NCI-H2029 treated with DMSO at 0.1 percent for 48 hours (cell line): ENCODE results near the gene CDK5RAP3.

Source experiments
- DNase-seq: peaks from one replicate; lab custom pipeline; 2025; lab: John Stamatoyannopoulos, UW

Gene CDK5RAP3

DNA sequence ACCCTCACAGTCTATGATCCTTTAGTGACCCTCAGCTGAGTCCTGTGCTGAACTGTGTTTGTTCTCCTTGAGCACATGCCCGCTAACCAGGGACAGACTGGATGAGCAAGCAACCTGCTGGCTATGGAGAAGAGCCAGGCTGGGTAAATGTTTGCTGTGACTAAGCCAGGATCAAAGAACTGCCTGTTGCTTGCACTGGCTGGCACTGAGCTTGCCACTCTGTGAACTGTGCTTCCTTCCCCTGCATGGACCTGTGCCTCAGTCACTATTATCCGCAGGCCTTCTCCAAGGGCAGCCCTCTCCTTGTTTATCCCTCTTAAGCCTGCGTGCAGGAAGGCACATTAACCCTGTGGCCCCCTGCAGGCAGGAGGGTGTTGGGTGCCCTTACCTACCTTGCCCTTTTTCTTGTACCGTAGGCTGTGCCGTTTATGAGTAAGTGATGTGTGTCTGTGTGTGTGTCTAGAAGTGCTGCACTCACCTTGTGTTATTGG lies 22.2 kb upstream of the CDK5RAP3 start:
- DNase-seq, result no peak

DNA sequence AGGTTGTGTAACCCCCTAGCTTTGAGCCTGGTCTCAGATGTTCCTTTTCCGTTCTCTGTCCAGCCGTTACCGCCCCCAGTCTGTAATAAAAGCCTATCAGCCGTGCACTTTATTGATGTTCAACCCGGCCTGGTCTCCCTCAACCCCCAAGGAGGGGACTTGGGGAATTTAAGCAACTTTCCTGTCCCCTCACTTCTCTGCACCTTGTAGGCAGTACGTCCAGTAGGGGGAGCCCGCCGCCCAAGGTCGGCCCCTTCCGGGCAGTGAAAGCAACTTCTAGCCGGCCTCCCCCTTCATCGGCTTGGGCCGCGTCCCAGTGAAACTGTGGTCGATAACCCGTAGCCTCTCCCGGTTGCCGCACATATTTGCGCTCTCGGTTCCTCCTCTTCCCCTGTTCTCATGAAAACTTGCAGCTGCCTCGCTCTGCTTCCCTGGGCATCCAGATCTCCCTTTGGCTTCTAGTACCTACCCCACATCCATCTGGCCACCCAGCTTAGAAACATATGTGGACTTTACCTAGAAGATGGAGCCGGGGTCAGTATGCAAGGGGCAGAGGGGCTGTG lies 21.6 kb upstream of the CDK5RAP3 start:
- DNase-seq, result peak; percentile 37

DNA sequence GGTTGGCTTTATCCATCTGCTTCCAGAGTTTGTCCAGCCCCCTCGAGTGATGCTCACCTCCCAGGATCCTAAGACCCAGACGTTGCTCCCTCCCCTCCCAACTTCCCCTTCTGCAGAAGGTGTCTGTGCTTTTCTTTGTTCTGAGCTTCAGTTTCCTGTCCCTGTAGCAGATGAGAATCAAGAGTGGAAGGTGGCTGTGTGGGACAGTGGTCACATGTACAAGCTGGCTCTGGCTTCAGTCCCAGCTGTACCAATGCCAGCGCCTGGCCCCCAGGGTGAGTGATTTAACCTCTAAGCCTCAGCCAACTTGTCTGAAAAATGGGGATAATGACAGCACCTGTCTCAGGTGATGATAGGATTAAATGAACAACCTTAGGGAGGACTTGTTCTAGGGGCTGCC lies 21.0 kb upstream of the CDK5RAP3 start:
- peak; percentile 10 for DNase-seq

DNA sequence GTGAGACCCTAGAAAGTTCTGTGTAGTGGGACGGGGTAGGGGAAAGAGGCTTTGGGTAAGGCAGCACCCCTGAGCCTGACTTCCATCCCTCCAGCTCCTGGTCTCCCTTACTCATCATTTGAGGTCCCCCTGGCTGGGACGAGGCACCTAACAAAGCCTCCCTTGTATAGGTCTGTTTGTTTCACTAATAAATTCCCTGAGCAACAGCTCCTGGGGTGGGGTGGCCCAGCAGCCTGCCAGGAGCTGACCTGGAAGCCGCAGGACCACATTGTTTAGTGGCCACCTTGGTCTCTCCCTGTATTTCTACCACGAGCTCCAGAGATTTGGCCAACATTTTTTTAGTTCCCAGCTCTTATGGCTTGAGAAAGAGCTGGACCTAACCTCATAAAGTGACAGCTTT lies 20.5 kb upstream of the CDK5RAP3 start:
- no peak for DNase-seq

DNA sequence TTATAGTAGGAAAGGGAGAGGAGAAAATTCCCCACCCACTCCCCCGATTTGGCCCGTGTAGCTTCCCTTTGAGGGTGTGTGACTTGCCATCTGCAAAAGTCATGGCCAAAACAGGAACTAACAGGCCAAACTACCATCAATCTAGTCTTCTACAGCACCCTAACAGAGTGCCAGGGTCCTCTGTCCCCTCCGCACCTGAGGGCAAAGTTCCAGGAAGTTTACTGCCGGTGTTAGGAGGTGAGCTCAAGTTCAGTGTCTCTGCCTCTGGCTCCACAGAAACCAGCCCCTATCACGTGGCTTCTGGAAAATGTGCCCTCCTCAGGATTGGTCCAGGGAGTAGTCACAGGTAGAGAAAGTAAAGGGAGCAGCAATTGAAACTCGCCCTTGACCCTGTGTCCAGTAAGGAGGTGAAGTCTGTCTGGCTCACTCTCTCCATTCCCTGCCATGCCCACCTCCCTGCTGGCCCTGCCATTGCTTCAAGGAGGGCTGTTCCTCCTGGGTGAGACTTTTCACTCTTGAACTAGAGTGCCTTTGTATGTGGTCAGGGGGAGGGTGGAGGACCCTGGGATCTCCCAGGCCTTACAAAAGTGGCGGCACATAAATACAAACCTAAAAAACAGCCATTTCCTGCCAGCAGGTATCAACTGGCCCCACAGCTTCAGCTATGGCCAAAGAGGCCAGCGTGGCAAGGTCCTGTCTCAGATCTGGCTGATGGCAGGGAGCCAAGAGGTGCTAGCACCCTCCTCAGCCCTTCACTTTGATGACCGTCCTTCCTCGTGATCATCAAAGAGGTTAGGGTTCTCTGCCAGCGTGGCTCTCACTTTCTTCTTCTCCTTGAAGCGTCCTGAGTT lies 18.5 kb upstream of the CDK5RAP3 start:
- DNase-seq, result no peak

DNA sequence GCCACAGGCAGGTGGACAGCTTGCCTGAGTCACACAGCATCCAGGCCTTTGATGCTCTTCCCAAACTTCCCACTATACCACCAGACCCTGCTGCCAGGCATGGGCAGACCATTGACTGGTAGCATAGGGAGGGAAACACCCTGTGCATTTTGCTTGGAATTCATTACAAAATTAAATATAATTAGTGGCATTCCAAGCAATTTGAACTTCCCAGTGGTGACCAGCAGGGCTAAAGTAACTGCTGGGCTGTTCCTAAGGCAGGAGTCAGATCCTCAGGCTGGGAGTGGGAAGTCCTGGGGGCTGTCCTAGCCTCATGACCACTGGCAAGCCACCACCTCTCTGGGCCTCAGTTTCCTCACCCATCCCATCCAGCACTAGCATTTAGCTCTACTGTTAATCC lies 17.0 kb upstream of the CDK5RAP3 start:
- no peak for DNase-seq

DNA sequence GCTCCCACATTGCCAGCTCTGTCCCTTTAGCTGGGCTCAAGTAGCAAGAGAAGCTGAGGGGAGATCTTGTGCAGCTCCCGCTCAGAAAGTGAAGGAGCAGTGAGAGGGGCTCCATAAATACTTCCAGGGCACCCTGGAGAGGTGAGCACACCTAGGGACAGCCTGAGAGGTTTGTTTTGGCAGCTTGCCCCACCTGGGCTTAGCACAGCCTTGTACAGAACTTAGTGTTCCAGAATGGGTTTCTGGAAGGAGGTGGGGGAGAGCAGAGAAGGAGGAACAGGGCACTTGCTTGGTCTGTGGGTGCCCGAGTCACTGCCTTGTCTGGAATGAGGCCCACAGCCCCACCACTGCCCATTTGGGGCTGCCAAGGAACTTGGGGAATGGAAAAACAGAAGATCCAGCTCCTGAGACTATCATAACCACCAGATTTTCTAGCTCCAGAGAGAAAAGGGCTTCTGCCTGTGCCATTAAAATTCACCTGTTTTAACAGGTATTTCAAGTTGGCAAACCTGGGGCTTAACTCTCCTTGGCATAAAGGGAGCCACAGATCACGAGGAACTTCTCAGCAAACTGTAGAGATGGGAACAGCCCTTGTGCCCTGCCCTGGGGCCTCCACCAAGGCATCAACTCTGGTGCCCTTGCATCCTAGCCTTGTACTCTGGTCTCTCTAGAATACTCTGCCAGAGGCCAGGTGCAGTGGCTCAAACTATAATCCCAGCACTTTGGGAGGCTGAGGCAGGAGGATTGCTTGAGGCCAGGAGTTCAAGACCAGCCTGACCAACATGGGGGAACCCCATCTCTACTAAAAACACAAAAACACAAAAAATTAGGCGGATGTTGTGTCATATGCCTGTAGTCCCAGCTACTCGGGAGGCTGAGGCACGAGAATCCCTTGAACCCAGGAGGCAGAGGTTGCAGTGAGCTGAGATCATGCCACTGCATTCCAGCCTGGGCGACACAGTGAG lies 15.1 kb upstream of the CDK5RAP3 start:
- DNase-seq, result peak; percentile 31

DNA sequence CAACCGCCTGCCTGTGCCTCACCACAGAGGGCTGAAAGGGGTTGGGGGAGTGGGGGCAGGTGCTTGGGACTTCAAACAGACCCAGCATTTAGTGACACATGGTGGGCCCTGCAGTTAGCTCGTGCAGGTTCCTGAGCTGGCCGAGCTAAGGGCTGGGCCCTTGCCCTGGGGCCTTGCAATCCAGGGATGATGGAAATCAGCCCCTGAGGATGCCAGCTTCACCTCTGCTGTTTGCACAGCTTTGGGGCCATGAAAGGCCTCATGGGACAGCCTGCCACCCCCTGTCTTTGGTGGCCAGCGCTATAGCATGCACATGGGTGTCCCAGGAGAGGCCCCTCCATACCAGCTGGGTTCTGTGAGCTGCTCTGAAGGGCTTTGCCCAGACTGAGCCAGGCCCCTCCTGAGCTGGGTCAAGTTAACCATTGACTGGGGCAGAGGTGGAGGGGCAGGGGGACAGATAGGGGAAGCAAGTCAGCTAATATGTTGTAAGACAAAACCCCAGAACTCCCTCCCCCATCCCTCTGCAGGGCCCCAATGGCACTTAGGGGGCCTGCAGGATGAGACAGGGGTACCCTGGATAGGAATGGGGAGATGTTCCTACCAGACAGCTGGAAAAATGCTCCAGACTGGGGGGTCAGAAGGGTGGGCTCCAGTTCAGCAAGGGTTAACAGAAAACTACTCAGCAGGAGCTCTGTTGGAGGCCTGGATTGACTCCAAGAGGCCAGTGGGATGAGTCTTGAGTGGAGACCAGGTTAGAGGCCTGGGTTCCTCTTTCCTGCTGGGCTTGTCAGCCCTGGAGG lies 13.9 kb upstream of the CDK5RAP3 start:
- no peak for DNase-seq

DNA sequence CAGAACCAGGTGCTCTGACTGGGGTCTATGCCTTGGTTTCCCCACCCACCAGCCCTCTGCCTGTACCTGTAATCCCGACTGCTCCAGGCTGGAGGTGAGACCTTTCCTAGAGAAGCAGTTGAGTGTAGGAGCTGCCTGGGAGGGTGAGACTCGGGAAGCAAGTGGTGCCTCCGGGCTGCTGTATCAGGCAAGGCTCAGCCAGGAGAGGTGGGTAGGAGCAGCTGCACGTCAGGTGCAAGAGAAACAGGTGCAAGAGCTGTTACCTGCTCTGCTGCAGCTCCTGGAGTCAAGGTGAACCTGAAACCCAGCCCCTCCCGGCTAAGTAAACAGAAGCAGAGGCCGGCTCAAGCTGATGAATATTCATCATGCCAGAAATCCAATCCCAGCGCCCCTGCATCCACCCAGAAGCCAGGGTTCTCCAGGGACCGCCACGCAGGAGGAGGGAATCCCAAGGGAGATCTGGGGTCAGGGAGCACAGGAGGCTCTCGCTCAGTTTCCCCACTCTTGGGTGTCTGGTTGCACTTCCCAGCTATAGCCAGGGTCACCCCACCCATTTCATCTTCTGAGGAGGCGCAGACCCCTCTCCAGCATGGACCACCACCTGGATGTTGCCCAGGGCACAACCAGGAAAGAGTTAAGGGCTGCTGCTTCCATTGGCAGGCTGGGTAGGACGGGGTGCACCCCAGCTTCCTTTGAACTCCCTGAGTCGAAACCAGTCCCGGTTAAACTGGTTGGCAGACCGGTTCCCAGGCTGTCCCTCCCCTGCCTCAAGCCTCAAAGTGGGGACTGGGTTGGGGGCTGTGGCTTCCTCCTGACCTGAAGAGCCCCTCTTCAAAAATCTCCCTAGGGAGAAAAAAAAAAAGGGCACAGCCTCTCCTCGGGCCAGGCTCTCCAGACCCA lies 13.1 kb upstream of the CDK5RAP3 start, which contains the start of gene PRR15L:
TSS of gene PRR15L (minus strand) at position 293 of the 900 bp plus-strand sequence. CDS start 4,649 bp downstream, outside the sequence.
- DNase-seq, result peak; percentile 53

DNA sequence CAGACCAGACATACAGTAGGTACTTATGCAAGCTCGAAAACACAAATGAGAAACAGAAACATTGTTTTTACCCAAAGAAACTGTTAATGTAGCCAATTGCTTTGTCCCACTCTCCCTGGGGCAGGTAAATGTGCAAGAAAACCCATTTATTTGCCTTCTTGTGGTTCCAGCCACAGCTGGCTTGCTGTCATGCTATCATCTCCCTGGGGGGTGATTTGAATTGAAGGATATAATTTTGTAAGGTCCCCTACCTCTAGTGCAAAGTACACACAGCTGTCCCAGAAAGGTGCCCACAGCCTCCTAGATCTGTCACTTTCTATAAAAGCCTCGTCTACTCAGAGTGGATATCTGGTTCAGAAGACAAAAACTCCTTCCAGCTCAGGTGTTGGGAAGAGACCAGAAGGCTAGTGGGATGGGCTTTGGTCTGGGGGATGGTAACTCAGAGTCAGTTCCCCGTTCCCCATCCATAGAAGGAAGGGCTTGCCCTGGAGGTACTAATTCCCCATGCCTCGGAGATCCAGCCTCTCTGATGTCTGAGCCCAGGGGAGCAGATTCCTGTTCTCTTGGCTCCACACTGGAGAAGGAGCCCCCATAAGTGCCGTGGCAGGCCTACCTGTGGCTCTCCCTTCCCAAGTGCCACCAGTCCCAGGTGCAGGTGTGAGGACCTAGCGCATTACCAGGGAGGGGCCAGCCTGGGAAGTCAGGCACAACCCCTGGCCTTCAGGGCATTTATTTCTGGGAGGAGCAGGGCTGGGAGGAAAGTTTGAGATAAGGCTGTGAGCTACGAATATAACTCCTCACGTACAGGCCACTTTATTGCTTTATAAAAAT lies 10.9 kb upstream of the CDK5RAP3 start:
- DNase-seq, result no peak

DNA sequence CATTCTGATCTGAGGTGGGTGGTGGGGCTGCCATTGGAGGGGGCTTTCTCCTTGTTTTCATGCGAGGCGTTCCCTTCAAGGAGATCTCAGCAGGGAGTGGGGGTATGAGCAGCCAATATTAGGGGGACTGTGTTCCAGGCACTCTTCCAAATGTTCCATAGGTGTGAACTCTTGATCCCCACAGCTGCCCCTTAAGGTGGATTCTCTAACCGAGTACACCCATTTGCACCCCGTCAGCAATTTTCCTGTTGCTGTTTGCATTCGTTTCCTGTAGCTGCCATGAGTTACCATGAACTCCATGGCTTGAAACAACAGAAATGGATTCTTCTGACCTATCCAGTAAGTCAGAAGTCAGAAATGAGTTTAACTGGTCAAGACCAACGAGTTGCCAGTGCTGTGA lies 9.5 kb upstream of the CDK5RAP3 start:
- no peak for DNase-seq

DNA sequence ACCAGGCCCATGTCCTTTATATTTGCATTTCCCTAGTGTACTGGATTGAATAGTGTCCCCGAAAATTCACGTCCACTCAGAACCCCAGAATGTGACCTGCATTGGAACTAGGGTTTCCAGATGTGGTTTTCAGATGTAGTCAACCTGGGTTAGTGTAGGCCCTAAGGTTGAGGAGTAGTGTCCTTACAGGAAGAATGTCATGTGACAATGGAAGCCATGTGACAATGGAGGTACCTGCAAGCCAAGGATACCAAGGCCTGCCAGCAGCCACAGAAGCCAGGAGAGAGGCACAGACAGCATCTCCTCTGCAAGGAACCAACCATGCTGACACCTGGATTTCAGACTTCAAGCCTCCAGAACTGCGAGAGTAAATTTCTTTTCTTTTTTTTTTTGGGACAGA lies 8.0 kb upstream of the CDK5RAP3 start:
- no peak for DNase-seq

DNA sequence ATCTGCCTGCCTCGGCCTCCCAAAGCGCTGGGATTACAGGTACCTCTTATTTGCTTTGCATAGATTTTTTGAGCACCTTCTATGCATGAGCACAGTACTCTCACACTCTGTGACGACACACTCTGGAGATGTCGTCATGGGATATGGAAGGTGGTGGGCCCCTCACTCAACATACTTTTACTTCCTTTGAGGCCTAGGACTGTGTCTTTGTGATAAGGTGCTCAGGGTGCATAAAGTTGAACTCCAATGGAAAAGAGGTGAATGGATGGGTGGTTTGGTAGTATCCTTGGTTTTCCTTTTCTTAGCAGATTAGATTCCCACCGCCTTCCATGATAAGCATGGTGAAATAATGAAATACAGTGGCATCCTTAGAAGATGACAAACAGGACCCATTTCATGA lies 6.1 kb upstream of the CDK5RAP3 start:
- no peak for DNase-seq

DNA sequence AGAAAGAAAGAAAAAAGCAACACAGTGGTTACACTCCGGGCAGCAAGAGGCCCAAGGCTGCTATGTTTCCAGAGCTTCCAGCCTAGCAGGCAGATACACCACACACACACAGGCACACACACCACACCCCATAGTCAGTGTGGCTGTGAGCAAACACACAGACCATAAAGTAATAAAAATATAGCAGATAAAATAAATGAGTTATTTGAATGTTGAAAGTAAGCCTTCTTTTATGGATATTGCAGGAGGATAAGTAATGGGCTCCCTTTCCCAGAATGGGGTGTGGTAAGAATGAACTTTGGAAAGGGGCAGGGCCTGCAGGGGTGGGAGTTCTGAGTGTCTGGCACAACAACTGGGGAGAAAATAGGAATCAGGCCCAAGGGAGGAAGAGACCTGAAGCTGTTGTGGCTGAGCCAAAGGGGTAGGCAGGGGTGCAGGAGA lies 4.8 kb upstream of the CDK5RAP3 start:
- DNase-seq, result no peak

DNA sequence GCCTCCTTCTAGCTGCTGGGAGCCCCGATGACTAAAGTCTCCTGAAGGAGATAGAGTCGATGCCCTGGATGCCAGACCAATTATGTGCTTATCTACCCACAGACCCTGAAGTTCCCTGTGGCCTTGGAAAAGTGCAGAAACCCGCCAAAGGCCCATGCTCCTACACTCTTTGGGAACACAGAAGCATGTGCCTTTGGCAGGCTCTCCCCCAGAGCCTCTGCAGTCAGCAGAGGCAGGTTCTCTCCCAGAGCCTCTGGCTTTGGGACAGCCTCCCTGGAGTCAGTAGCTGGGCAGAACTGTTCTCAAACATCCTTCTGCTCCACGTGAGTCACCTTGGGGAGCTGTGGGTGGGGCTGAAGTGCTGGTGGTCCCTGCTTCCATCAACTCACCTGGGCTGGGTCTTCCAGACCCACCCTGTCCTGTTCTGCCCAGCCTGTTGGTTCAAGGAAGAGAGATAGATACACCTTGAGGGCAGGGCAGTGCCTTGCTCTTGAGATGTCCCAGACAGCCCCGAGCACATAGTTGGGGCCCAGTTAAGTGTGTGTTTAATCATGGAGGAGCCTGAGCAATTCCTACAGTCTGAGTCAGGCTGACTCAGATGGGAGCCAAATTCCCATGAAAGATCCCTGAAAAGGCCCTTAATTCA lies 3.2 kb upstream of the CDK5RAP3 start:
- DNase-seq, result no peak

DNA sequence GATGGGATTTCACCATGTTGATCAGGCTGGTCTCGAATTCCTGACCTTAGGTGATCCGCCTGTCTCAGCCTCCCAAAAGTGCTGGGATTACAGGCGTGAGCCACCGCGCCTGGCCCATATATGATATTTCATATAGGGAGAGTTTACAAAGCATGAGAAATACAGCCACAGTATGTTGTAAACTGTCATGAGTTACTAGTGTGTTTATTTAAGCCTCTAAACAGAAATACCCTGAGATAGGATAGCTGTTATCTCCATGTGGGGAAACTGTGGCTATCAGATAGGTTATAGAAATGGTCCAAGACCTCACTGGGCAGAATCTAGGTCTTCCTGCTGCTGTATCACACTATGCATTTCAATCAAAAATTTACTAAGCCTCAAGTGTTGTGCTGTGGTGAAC lies 2.1 kb upstream of the CDK5RAP3 start:
- DNase-seq, result no peak

DNA sequence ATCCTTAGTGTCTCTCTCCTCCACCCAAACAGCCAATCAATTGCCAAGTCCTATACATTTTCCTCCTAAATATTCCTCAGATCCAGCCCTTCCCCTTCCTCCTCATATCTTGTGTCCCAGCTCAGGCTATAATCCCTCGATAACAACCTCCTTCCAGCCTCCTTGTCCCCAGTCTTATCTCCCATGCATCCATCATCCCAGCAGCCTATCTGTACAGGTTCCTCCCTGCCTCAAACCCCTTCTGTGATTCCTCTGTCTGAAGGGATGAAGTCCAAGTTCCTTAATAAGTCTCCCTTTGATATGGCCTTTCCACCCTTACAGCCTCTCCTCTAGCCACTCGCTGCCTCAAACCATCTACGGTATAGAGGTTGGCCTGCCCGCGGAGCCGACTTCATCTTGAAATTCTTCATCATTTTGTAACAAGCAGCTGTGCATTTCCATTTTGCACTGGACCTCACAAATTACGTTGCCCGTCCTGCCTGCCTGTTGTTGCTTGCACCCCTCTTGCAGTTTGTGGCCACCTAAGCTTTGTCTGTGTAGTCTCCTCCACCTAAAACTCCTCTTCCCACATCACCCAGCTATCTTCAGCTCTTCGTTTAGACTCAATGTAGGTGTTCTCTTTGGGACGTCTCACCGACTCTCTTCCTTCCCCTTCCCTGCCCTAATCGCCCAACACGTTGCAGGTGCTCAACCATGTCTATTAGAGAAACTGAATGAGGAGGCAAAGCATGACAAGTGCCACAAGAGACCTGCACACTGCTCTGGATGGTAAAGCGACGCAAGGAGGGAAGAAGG lies 786 bp upstream of the CDK5RAP3 start:
- no peak for DNase-seq

DNA sequence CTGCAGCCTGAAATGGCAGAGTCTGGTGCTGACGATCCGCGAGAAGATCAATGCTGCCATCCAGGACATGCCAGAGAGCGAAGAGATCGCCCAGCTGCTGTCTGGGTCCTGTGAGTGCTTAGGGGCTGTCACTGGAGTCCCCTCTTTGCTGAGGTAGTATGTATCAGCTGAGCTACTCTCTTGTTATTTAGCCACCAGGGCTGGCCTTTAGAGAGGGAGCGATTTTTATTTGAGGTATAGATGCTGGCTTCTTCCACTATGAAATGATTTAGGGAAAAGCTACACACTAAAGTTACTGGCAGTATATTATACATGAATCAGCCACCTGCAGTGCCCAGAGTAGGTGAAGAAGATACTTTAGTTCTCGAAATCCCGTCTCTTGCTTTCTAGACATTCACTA lies 2.6 kb downstream of the CDK5RAP3 start:
- no peak for DNase-seq
